GM19240 (cell line): ENCODE data around the gene TAX1BP1.
"Not testable (repeated sequence)": the region's sequence is repeated elsewhere in the genome, so short reads cannot be mapped to it uniquely, and the experiment has no call there.

Experiments used
- DNase-seq: peaks from one replicate; pipeline ENCODE4 v3.0.0; 2011; ENCODE audit warnings: low spot score; ENCODE audit not compliant: insufficient read length

Gene TAX1BP1

DNA sequence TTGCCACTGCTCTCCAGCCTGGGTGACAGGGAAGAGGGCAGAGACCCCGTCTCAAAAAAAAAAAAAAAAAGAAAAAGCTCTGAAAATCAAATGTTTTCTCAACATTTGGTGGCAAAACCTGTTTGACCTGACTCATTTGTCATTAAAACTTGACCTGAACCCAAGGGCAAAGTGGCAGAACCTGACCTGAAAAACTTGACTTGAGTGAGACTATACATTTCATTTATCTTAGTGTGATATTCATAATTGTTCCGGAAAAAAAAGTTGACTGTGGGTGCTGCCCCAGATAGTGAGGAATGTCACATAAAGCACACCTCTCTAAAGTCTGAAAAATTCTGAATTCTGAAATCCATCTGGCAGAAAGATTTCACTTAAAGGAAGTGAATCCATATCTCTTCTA, 2.3 kb upstream of the TAX1BP1 start:
- DNase-seq = no peak

DNA sequence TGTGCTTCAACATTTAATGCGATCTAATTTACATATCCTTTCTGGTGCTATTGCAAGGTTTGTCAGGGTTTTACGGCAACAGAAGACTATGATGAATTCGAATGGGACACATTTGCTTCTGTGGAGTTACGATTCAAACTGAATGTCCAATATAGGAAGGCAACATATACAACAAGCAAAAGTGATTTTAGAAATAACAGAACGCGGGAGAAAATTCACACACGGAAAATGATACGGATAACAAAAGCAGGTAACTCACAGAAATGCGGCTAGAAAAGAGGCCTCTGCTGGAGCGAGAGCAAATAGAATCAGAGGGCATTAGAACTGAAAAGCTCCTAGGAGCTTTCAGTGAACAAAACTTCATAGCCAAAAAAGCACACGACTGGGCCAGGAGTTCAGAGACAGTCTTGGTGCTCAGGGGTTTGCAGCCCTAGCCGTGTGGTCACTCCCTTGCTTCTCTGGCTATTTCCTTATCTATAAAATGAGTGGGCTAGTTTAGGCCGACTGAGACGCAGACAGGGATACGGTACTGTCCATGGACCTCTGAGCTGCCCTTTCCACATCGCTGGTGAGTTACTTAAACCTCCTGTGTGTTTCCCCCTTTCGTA, 557 bp upstream of the TAX1BP1 start:
- no peak for DNase-seq

DNA sequence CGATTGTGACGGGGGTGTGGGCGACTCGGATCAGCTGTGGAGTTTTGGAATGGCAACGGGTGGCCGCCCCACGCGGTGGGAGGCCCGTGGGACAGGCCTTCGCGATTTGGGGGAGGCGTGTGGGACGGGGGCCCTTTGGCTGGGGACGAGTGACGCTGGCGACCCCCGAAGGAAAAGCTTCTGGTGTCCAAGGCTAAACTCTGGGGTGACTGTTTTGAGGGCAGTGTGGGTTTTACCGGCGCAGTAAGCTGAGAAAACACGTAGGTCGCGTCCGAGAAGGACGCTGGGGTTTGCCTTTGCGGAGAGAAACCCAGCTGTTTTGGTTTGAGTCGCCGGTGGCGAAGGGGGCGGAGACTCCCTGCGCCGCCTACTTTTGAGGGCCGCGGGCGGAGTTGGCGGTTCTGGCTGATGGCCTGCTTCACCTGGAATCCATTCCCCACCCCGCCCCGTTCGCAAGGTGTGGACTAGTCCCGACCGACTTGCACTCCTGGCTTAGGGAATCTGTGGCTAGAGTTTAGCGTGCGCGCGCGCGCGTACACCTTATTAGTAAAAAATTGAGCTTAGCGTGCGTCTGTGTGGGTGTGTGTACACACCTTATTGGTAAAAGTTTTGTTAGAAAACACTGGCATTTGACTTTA, 606 bp downstream of the TAX1BP1 start:
- peak; percentile 31 for DNase-seq

DNA sequence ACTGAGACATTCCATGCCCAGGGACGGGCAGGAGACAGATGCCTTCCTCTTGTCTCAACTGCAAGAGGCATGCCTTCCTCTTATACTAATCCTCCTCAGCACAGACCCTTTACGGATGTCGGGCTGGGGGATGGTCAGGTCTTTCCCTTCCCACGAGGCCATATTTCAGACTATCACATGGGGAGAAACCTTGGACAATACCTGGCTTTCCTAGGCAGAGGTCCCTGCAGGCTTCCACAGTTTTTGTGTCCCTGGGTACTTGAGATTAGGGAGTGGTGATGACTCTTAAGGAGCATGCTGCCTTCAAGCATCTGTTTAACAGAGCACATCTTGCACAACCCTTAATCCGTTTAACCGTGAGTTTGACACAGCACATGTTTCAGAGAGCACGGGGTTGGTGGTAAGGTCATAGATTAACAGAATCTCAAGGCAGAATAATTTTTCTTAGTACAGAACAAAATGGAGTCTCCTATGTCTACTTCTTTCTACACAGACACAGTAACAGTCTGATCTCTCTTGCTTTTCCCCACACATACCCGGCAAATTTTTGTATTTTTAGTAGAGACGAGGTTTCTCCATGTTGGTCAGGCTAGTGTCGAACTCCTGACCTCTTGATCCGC, 2.2 kb downstream of the TAX1BP1 start:
- DNase-seq = not testable (repeated sequence)

DNA sequence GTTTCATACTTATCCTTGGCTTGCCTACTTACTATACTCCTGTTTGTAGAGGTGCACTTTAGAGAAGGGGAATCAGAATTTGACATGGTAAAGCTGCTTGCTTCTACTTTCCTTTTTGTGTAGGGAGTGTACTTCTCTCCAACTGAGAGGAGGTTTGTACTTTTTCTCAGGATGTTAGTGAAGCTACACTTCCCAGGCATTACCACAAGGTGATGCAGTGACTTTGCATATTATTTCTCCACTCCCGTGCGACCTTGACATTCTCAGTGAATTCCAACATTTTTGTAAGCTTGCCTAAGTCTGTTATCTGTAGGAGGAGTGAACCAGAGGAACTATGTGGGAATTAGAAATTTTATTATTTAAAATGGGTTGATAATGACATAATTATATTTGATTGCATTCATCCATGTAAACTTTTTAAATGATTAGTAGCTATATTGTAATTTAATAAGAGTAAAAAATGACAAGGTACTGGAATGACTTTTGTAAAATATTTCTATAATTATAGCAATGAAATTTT, 5.2 kb downstream of the TAX1BP1 start:
- no peak for DNase-seq

DNA sequence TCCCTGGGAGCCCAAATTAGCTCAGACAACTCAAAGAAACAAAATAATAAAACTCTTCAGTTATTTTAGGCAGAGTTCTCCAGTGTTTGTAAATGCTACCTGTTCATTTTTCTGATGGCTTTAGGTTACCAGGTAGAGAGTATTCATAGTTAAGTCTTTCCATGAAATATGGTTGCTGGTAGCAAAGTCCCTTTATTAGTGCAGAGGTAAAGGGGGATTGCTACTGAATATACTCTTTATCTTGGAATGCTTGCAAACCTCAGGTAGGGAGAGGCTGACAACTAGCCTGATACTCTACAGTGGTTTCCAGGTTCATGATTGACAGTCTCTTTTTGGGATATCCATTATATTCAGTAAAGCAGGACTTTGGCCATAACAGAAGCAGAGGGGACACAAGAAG, 6.5 kb downstream of the TAX1BP1 start:
- no peak for DNase-seq

DNA sequence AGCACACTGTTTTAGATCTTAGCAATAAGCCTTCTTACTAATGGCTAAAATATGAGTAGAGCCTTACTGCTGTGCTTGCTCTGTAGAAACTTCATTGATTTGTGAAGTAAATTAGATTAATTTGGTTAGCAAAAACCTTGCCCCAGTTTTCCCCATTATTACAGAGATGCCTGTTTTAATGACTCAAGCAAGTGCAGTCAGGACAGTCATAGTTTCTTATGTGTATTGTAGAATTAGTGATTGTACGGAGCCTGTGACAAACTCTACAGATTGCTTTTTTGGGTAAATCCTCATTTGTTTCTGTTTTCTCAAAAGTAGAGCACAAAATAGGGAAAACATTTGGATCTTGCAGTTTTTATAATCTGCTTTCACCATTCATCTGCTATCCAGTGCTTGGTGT, 7.0 kb downstream of the TAX1BP1 start:
- no peak for DNase-seq

DNA sequence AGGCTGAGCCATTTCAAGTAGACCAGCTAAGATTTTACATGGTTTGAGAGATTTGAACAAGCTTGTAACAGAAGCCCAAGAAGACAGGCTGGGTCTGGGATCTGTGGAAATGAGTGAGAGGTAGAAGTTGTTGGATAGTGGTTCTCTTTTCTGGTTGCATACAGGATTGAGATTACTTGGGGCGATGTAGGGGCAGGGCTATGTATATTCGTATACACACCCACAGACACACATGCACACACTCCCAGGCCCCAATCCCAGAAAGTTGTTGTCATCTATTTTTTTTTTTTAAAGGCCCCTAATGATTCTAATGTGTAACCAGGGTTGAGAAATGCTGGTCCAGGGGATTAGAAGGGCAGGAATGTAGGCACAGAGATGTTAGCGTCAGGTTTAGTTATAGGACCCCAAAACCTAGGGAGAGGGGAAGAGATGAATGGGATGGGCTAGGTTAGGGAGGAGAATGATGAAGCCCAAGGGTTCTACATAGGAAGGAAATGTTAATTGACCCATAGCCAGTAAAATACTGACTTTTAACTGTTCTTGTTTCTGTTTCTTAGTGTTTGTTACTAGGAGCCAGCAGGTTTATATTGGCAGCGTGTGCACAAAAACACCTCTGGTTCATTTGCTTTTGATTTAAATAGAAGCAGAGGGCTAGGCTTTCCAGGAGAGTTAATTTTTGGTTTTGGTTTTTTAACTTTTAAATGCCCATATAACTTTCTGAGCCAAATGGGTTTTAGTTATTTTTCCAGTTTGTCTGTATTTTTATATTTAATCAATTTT, 7.8 kb downstream of the TAX1BP1 start:
- DNase-seq = no peak

DNA sequence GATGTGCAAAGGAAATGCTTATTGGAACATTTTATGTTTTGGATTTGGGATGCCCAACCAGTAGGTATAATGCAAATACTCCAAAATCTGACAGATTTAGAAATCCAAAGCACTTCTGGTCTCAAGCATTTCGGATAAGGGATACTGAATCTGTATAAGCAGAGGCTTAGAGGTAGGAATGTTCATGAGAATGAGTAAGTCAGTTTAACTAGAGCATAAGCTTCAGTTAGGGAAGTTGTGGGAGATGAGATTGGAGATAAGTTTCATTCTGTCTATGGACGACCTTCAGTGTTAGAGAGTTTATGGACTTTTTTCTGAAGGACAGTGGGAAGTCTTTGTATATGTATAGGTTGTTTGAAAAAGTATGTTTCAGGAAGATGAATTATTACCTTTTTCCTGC, 10.4 kb downstream of the TAX1BP1 start:
- no peak for DNase-seq

DNA sequence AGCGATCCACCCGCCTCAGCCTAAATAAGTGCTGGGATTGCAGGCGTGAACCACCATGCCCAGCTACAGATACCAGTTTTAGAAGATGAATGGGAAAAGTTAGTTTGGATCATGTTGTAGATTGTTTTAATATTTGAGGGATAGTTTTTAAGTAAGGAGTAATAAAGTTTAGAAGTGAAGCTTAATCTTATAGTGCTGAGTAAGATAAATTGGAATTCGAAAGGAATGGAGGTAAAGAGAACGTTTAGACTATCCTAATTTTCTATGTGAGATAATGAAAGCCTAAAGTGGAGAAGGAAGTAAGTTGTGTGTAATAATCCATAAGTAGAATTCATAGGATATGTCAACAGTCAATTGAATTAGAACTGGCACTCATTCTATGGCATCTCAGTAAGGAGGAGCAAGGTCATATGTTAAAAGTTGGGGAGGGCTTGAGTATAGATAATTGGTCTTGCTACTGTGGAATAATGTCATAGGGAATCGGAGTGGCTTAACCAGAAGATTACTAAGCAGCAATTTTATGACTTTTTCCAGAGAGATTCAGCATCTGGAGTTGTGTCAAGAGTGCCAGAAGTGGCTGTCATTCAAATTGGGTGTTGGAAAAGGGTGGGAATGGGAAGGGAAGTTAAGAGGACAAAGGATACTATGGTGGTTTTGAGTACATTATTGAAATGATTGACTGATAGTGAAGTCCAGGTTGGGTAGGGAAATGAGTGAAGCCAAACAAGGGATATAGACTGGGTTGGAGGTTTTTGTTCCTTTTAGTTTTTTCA, 12.1 kb downstream of the TAX1BP1 start:
- DNase-seq = no peak

DNA sequence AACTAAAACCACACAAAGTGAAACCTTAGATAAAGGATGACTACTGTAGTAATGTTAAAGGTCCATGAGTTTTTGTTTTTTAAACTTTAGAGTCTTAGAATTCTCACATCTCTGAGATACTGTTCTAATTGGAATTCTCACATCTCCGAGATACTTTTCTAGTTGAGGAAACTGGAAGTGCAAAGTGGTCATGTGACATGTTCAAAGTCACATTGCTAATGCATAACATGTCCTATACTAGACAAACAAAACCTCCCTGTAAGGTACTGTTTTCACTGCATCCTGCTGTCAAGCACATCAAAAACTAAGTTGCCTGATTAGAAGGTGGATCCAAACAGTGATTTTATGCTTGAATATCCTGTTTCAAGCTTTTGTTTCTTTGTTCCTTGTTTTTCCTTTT, 13.9 kb downstream of the TAX1BP1 start:
- DNase-seq = no peak

DNA sequence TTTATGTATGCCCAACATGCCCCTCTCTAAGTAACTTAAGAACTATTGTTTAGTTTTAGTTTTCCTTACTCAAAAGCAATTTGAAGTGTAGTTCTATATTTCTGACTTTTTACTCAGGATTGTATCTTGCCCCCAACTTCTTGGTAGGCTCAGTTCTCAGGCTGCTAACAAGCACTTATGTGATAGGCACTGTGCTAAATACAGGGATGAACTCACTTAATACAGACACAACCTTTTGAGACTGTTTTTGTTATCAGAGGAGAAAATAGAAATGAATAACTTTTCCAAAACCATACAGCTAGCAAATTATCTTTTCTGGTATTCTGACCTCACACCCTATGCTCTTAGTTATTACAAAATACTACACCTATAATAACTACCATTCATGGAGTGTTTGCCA, 16.3 kb downstream of the TAX1BP1 start:
- DNase-seq = no peak

DNA sequence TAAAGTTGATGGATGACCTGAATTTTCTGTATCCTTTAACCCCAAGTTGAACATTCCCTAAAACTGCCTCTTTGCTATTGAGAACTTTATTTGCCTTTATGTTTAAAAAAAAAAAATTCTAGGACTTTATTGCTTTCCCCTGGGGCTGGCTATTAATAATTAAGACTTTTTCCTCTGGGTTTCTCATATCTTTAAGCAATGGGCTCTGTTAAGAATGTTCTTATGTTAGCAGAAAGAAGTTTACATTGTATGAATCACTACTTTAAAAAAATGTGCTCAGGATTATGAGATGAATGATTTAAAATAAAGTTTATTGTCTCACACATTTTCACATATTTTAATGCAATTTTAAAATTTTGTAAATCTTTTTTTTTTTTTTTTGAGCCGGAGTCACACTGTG, 19.5 kb downstream of the TAX1BP1 start:
- no peak for DNase-seq

DNA sequence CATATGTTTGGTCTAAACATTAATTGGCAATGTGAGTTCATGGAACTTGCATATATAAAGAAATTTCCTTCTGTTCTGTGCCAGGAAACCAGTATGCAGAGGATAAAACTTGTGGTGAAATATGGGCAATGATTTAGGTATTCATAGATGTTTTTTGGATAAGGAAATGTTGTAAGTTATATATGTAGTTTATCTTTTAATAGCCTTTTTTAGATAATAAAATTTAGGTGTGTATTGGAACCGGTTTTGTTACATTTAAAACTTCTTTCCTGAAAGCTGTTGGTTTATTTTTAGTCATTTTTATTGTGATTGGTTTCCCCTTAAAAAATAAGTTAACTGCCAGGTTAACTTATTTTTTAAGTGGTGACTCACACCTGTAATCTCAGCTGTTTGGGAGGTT, 22.1 kb downstream of the TAX1BP1 start:
- DNase-seq = no peak

DNA sequence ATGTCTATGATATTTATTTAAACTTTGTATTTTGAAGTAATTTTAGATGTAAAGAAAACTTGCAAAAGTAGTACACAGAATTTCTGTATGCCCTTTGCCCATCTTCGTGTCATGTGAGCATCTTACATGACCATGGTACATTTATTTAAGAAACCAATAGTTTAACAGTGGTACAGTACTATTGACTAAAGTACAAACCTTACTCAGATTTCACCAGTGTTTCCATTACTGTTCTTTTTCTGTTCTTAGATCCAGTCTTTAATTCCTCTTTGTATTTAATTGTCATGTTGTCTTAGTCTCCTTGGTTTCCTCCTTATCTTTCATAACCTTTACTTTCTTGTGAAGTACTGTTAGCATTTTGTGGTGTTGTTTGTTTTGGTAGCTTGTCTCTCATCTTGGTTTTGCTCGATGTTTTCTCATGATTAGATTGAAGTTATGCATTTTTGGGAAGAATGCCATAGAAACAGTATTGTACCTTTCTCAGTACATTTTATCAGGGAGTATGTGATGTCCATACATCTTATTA, 24.1 kb downstream of the TAX1BP1 start:
- DNase-seq = no peak

DNA sequence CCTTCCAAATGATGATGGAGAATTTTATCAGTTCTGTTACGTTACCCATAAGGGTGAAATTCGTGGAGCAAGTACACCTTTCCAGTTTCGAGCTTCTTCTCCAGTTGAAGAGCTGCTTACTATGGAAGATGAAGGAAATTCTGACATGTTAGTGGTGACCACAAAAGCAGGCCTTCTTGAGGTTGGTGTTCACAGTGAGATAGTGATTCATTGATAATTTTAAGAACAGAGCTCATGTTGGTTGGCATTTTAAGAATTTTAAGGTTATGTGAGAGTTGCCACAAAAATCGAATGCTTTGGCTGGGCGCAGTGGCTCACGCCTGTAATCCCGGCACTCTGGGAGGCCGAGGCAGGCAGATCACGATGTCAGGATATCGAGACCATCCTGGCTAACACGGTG, 25.9 kb downstream of the TAX1BP1 start:
- no peak for DNase-seq

DNA sequence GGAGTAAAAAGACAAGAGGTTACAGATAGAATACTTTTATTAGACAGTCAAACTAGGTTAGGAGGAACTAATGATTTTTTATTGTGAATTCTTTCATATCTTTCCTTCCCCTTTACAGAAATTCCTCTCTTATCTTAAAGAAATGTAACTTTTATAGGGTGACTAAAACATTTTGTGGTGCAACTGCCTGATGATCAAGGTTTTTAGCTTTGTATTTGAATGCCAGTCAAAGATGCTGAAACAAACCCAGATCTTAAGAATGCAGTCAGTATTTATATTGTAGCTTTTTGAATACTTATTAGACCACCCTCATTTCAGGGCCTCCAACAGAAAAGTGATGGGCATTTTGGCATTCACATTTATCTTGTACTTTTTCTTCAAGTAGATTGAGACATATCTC, 27.4 kb downstream of the TAX1BP1 start:
- DNase-seq = no peak

DNA sequence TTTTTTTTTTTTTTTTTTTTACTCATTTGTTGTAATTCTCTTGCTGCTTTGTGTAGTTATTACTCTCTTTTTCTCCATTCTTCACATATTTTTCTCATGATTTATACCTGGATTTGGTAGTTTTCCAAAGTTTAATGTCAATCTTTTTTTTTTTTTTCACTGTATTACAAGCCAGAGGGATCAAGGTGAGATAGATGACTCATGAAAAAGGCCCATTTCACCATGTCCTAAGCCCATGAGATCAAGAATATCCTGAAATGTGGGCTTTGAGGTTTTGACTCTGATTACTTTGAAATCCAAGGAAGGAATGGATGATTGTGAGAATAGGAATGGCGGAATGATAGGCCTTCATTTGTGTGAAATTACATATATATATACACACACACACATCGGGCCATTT, 31.1 kb downstream of the TAX1BP1 start:
- DNase-seq = no peak

DNA sequence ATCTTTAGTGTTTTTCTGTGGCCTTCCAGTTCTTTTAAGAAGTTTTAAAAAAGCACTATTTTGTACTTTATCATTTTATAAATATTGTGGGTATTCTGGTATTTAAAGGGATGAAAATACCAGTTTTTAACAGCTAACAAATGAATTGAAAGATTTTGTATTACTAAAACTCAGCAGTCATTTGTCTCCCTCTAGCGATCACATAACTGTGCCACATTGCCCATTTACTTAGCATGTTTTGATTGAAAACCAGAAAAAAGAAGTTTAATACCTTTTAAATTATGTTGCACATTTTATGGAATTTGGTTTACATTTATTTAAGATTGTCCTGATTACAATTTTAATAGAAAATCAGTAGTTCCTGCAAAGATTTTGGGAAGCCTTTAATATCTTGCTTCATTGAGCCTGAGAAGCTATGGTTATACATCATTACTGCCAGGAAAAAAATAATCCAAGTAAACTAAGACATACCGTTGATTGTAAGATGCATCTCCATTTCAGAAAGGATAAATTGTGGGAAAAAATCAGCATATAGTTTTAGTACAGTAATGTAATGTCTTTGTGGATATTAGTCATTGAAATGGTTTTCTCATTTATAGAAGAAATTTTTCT, 34.9 kb downstream of the TAX1BP1 start:
- no peak for DNase-seq

DNA sequence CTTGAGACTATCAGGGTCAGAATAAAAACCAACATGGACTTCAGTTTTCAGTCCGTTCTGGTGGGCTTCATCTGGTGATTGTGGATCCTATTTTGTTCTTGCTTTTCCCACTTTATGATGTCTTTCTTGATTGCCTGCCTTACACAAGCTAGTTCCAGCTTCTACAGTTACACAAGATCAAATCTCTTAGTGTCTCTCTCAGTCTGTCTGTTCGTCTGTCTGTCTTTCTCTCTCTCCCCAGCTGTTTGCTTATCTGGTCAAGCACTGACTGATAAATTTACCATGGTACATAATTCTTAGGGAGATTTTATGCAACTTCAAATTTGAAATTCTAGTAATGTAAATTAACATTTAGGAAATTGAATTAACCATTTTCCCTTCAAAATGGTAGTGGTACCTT, 35.8 kb downstream of the TAX1BP1 start:
- no peak for DNase-seq

DNA sequence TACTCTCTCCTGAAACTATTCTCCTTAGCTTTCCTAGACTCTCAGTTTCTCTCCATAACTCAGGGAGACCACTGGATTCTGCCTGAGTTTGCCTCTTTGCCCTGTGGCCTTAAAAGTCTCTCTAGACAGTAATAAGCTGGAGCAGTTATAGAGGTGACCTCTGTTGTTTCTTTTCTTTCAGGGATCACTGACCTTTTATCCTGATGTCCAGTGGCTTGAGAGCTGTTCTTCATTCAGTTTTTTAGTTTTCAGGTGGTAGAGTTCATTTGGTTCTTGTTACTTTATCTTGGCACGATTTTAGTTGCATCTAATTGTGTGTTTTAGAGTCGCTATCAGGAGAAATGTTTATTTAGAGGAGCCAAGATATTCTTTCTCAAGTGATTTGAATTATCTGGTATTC, 37.7 kb downstream of the TAX1BP1 start:
- DNase-seq = no peak
